ENCODE results near the gene BHLHE40. TPM values are rescaled to one million over a fixed set of nuclear protein-coding genes. Genes with fewer than 3 reads are reported as not detected.

BHLHE40 gene
- total and polyA plus RNA-seq, 2 of the 13 experiments (the other 11 are each of a cell fraction or from before 2014, with no cell fraction given) = 1.8 to 51.0 TPM

DNA sequence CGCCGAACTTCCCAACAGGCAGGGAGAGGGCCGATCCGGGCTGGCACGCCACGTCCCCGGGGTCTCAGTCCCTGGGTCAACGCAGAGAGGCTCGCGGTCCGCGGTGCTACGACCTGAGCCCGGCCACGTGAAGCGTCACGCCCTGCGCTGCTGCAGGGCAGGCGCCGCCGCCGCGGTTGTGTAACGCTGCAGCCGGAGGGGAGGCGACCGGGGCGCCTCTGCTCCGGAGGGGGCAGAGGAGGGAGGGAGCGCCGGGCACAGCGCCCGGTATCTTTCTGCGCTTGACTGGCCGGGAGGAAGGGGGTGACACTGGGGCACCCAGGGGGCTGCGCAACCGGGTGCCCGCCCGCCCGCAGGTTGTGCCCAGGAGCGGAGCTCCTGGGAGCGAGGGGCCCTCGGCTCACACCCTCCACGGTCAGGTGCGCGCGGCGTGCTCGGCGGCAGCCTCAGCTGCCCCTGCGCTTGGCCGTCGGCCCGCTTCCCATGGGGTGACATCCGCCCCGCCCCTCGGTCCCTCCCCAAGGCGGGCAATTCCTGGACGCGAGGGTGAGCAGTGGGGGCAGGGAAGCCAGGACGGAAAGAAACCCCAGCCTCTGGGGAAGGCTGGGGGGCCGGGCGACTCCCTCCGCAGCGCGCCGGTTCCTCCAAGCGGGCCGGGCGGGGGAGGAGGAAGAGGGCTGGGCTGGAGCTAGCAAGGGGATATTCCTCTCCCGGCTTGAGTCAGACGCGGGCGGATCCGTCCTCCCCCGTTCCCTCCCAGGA is 852 bp upstream of the BHLHE40 start (continued):
- TF ChIP-seq TFDP2 (CRISPR knock-in tag; IDR thresholded peaks at IDR 0.05) = peak; percentile 75
- TF ChIP-seq ATF6 (CRISPR knock-in tag; conservative IDR thresholded peaks at IDR 0.05) = no peak; the same call in 1 of the 2 replicates
- TF ChIP-seq TEAD2 (CRISPR knock-in tag; IDR thresholded peaks at IDR 0.05) = no peak
- no peak; the same call in 1 of the 2 replicates for TF ChIP-seq SP140L (CRISPR knock-in tag; IDR thresholded peaks at IDR 0.05; ENCODE audit: borderline replicate concordance)
- no peak for TF ChIP-seq FOXJ3 (CRISPR knock-in tag; IDR thresholded peaks at IDR 0.05; ENCODE audit: borderline replicate concordance)
- no peak for TF ChIP-seq ZNF253 (CRISPR knock-in tag; IDR thresholded peaks at IDR 0.05; ENCODE audit: borderline replicate concordance)
- TF ChIP-seq DMTF1 (CRISPR knock-in tag; IDR thresholded peaks at IDR 0.05) = 0 out of 2 replicates have a peak, but pooled peaks have one; percentile 63
- TF ChIP-seq, protein P1, sequence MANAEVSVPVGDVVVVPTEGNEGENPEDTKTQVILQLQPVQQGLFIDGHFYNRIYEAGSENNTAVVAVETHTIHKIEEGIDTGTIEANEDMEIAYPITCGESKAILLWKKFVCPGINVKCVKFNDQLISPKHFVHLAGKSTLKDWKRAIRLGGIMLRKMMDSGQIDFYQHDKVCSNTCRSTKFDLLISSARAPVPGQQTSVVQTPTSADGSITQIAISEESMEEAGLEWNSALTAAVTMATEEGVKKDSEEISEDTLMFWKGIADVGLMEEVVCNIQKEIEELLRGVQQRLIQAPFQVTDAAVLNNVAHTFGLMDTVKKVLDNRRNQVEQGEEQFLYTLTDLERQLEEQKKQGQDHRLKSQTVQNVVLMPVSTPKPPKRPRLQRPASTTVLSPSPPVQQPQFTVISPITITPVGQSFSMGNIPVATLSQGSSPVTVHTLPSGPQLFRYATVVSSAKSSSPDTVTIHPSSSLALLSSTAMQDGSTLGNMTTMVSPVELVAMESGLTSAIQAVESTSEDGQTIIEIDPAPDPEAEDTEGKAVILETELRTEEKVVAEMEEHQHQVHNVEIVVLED (CRISPR knock-in tag; IDR thresholded peaks at IDR 0.05; ENCODE audit: borderline replicate concordance) = peak; percentile 73
- no peak for TF ChIP-seq ZNF7 (CRISPR knock-in tag; IDR thresholded peaks at IDR 0.05)
- TF ChIP-seq DNMT3B (CRISPR knock-in tag; conservative IDR thresholded peaks at IDR 0.05) = no peak
- no peak for TF ChIP-seq ZNF180 (CRISPR knock-in tag; IDR thresholded peaks at IDR 0.05; ENCODE audit: borderline replicate concordance, low read depth)
- peak; percentile 99 for TF ChIP-seq ZNF746 (CRISPR knock-in tag; IDR thresholded peaks at IDR 0.05)
- no peak; the same call in 1 of the 2 replicates for TF ChIP-seq ZNF432 (CRISPR knock-in tag; IDR thresholded peaks at IDR 0.05; ENCODE audit: borderline replicate concordance)
- TF ChIP-seq PAXIP1 (CRISPR knock-in tag; conservative IDR thresholded peaks at IDR 0.05) = peak; percentile 90
